PC-3 (cell line): ENCODE results near the gene CORO2A. TPM values are rescaled to one million over a fixed set of nuclear protein-coding genes. Genes with fewer than 3 reads are reported as not detected.

ENCODE experiments used
- ATAC-seq: fragments of 200-7000 bp; cut with Tn5 transposase; 2 replicates; pipeline ENCODE4 v1.9.1; 2020; ENCODE audit warnings: mild to moderate bottlenecking, moderate library complexity
- BruUV-seq: library from RNA; stranded (reverse); fragments of 400-500 nt; replicated peaks from 2 replicates; lab custom pipeline; 2021; lab: Mats Ljungman, UMichigan
- CTCF ChIA-PET: fragments of 300-600 bp; sonication (Branson Sonifier 250); formaldehyde crosslinking; loops from one replicate; lab custom pipeline; 2022; ENCODE audit warnings: antibody characterized with exemption; lab: Charles Lee
- POLR2A ChIA-PET: fragments of 300-600 bp; sonication (Branson Sonifier 250); formaldehyde crosslinking; loops from one replicate; lab custom pipeline; 2022; ENCODE audit warnings: antibody characterized with exemption; ENCODE audit not compliant: unreplicated experiment; lab: Charles Lee
- DNase-seq: peaks from one replicate; pipeline ENCODE4 v3.0.0-alpha.2; 2015
- H2AFZ ChIP-seq: fragments of 300-600 bp; sonication (generic); 2 replicates; pipeline ENCODE4 v1.6.0; 2016; ENCODE audit warnings: antibody characterized with exemption, low read length
- H3F3A ChIP-seq: fragments of 300-600 bp; sonication (generic); one replicate; pipeline ENCODE4 v1.6.0; 2017; ENCODE audit warnings: antibody characterized with exemption, low read length, control low read depth, mild to moderate bottlenecking; ENCODE audit not compliant: unreplicated experiment
- H3K27ac ChIP-seq: fragments of 300-600 bp; sonication (generic); 2 replicates; pipeline ENCODE4 v1.5.1; 2016; ENCODE audit warnings: mild to moderate bottlenecking, low read length
- H3K27me3 ChIP-seq: fragments of 300-600 bp; sonication (generic); 2 replicates; pipeline ENCODE4 v1.6.1; 2016; ENCODE audit warnings: low read length, mixed read lengths
- H3K36me3 ChIP-seq: fragments of 300-600 bp; sonication (generic); 2 replicates; pipeline ENCODE4 v1.6.1; 2016; ENCODE audit warnings: low read depth, mixed run types, low read length, mixed read lengths
- H3K4me1 ChIP-seq: fragments of 300-600 bp; sonication (generic); 2 replicates; pipeline ENCODE4 v1.5.1; 2016; ENCODE audit warnings: low read length; ENCODE audit not compliant: insufficient read depth
- H3K4me2 ChIP-seq: fragments of 300-600 bp; sonication (generic); 2 replicates; pipeline ENCODE4 v1.6.0; 2016; ENCODE audit warnings: low read length
- H3K4me3 ChIP-seq: fragments of 300-600 bp; sonication (generic); 2 replicates; pipeline ENCODE4 v1.5.1; 2016; ENCODE audit warnings: mild to moderate bottlenecking, low read length, mixed read lengths
- H3K79me2 ChIP-seq: fragments of 300-600 bp; sonication (generic); 2 replicates; pipeline ENCODE4 v1.6.1; 2017; ENCODE audit warnings: low read length, mixed read lengths
- H3K9ac ChIP-seq: fragments of 300-600 bp; sonication (generic); 2 replicates; pipeline ENCODE4 v1.6.0; 2016; ENCODE audit warnings: mild to moderate bottlenecking, low read length
- H3K9me2 ChIP-seq: fragments of 300-600 bp; sonication (generic); replicated peaks from 2 replicates; pipeline ENCODE4 v1.6.1; 2016; ENCODE audit warnings: mixed run types, low read length, mixed read lengths
- H3K9me3 ChIP-seq: fragments of 300-600 bp; sonication (generic); 2 replicates; pipeline ENCODE4 v1.6.1; 2016; ENCODE audit warnings: low read length, mixed read lengths
- H4K20me1 ChIP-seq: fragments of 300-600 bp; sonication (generic); 2 replicates; pipeline ENCODE4 v1.6.1; 2016; ENCODE audit warnings: low read length, mixed read lengths
- CTCF ChIP-seq: fragments of 300-600 bp; sonication (generic); conservative IDR thresholded peaks from 2 replicates; pipeline ENCODE4 v1.5.1; 2017; ENCODE audit warnings: antibody characterized with exemption, low read depth, mild to moderate bottlenecking, low read length
- EZH2 ChIP-seq: fragments of 300-600 bp; sonication (generic); IDR thresholded peaks from one replicate; pipeline ENCODE4 v1.6.1; 2017; ENCODE audit warnings: antibody characterized with exemption, mild to moderate bottlenecking, low read length; ENCODE audit not compliant: unreplicated experiment
- EZH2phosphoT487 ChIP-seq: fragments of 300-600 bp; sonication (generic); IDR thresholded peaks from 2 replicates; pipeline ENCODE4 v1.6.1; 2018; ENCODE audit warnings: mild to moderate bottlenecking, antibody characterized with exemption, low read length, borderline replicate concordance
- intact Hi-C: fragments of 100-400 bp; cut with micrococcal nuclease; formaldehyde crosslinking; loops from 2 replicates; pipeline ENCODE4 v1.9.0; 2023
- total RNA-seq: library from RNA; depleted of rRNA; stranded (reverse); fragments of >200 nt; gene quantifications from 2 replicates; pipeline ENCODE4 v1.2.3, GENCODE V29; 2014

Gene CORO2A
- total RNA-seq, 1 experiment from 2014 or later = 2.2 TPM

GRCh38 chr9:98191181-98191608, 1.2 kb downstream of the CORO2A start:
- Histone ChIP-seq H3K9me3 (no peaks in the 10 kb centered on the region), H3K4me3 (no peak overlapping the region), H3K36me3 (no peaks in the 10 kb centered on the region), H3K4me1 (no peaks in the 10 kb centered on the region; the same call in 1 of the 2 replicates), H3K9ac (no peak overlapping the region), H3K79me2 (no peaks in the 10 kb centered on the region), H3K4me2 (no peak overlapping the region), H3F3A (no peaks in the 10 kb centered on the region), H3K27me3 (no peaks in the 10 kb centered on the region), H3K9me2 (no peaks in the 10 kb centered on the region), H4K20me1 (no peaks in the 10 kb centered on the region), H3K27ac (no peak overlapping the region), H2AFZ (no peak overlapping the region)
- intact Hi-C loops = loop anchor here (5.0 to 10.0 kb wide), 3 partner anchors 46 to 119 kb away; no protein-coding TSS in a partner anchor
- no peak for TF ChIP-seq EZH2phosphoT487
- no peak for TF ChIP-seq EZH2
- TF ChIP-seq CTCF = no peak
- DNase-seq (no peak), ATAC-seq (no peak)
- ChIA-PET CTCF (no interaction called here), POLR2A (no interaction called here)
- no TSS peak for BruUV-seq

- ATAC-seq (no peak), DNase-seq (no peak)
- Histone ChIP-seq H3K79me2 (no peaks in the 10 kb centered on the region), H2AFZ (no peak overlapping the region), H3K4me1 (no peaks in the 10 kb centered on the region; the same call in 1 of the 2 replicates), H3K9ac (no peak overlapping the region), H3K36me3 (no peaks in the 10 kb centered on the region), H3K9me2 (no peaks in the 10 kb centered on the region), H3K4me2 (no peak overlapping the region), H3K4me3 (no peak overlapping the region), H3F3A (no peaks in the 10 kb centered on the region), H3K9me3 (no peaks in the 10 kb centered on the region), H3K27me3 (no peaks in the 10 kb centered on the region), H4K20me1 (no peaks in the 10 kb centered on the region), H3K27ac (no peak overlapping the region)
- no TSS peak for BruUV-seq
- ChIA-PET CTCF (no interaction called here), POLR2A (no interaction called here)
- TF ChIP-seq CTCF (no peak), EZH2phosphoT487 (no peak)
- intact Hi-C loops = loop anchor here (5.0 to 10.0 kb wide), 3 partner anchors 46 to 118 kb away; no protein-coding TSS in a partner anchor
These were observed 1.7 kb downstream of the CORO2A start for GRCh38 chr9:98190757-98191105.

- H3K79me2 ChIP-seq = no peaks in the 10 kb centered on the region
- intact Hi-C loops = no loop called here
- H3K4me1 ChIP-seq = no peaks in the 10 kb centered on the region; the same call in 1 of the 2 replicates
- CTCF ChIA-PET = no interaction called here
- H3K36me3 ChIP-seq = no peaks in the 10 kb centered on the region
- POLR2A ChIA-PET = no interaction called here
- no peaks in the 10 kb centered on the region for H3K27me3 ChIP-seq
- no peaks in the 10 kb centered on the region for H3F3A ChIP-seq
- H3K4me2 ChIP-seq = no peak overlapping the region
- no peak for DNase-seq
- TF ChIP-seq CTCF (no peak), EZH2 (no peak), EZH2phosphoT487 (no peak)
- BruUV-seq = TSS peak; percentile 14
- no peaks in the 10 kb centered on the region for H4K20me1 ChIP-seq
- no peak overlapping the region for H3K27ac ChIP-seq
- H3K9me2 ChIP-seq = no peaks in the 10 kb centered on the region
- no peak overlapping the region for H3K4me3 ChIP-seq
- H2AFZ ChIP-seq = no peak overlapping the region
- no peaks in the 10 kb centered on the region for H3K9me3 ChIP-seq
- no peak for ATAC-seq
- H3K9ac ChIP-seq = no peak overlapping the region
These were observed 3.0 kb downstream of the CORO2A start for GRCh38 chr9:98189412-98189811.
